Transverse colon (tissue), 4 donors: ENCODE measurements around the gene MAN1A2. TPM values are rescaled to one million over a fixed set of nuclear protein-coding genes. Genes with fewer than 3 reads are reported as not detected.
"Not testable (repeated sequence)": the region's sequence is repeated elsewhere in the genome, so short reads cannot be mapped to it uniquely, and the experiment has no call there.

Experiments
- DNase-seq: peaks from one replicate; pipeline ENCODE4 v3.0.0-alpha.2; 2019
- H3K27ac ChIP-seq, 4 donors: fragments of 200-600 bp; sonication (generic); 2 replicates each; pipeline ENCODE4 v1.5.1; 2016 to 2018; ENCODE audit warnings: inconsistent platforms in 4 of 4
- H3K27me3 ChIP-seq: fragments of 200-600 bp; sonication (generic); 2 replicates; pipeline ENCODE4 v1.5.1; 2017; ENCODE audit warnings: inconsistent platforms
- H3K36me3 ChIP-seq, 4 donors: fragments of 200-600 bp; sonication (generic); 2 replicates each; pipeline ENCODE4 v1.5.1; 2017 to 2019; ENCODE audit warnings: inconsistent platforms in 4 of 4
- H3K4me1 ChIP-seq, 4 donors: fragments of 200-600 bp; sonication (generic); 2 replicates each; pipeline ENCODE4 v1.5.1; 2017 to 2020; ENCODE audit warnings: inconsistent platforms in 4 of 4
- H3K4me3 ChIP-seq, 4 donors: fragments of 200-600 bp; sonication (generic); 1 replicate in 1 of 4; 2 replicates in 3 of 4; pipeline versions ENCODE4 v1.5.1 to v1.6.1; 2017 to 2019; ENCODE audit warnings: inconsistent platforms in 4 of 4
- H3K9me3 ChIP-seq, 2 donors: fragments of 200-600 bp; sonication (generic); 2 replicates each; pipeline ENCODE4 v1.5.1; 2017 to 2019; ENCODE audit warnings: inconsistent platforms in 2 of 2
- EP300 ChIP-seq: sonication (generic); formaldehyde crosslinking; IDR thresholded peaks from one replicate; pipeline ENCODE4 v1.6.1; 2017; ENCODE audit warnings: antibody characterized with exemption, low read depth
- POLR2A ChIP-seq: fragments of 450-650 bp; IDR thresholded peaks from one replicate; pipeline ENCODE4 v1.6.1; 2016; ENCODE audit warnings: antibody characterized with exemption, mild to moderate bottlenecking, moderate library complexity
- POLR2AphosphoS5 ChIP-seq, 3 donors: sonication (generic); formaldehyde crosslinking; IDR thresholded peaks; one replicate each; pipeline ENCODE4 v1.6.1; 2016; ENCODE audit warnings: antibody characterized with exemption in 3 of 3
- whole genome bisulfite sequencing, 2 donors: methylation state at CpG; one replicate each; pipeline ENCODE4 v1.1.5; 2018; ENCODE audit warnings: low coverage in 1 of 2; 5-methylcytosine and 5-hydroxymethylcytosine counted together
- in situ Hi-C, 4 donors: fragments of 200-750 bp; cut with MboI; loops; one replicate each; pipeline versions ENCODE4 v1.15.0 to v1.15.1; 2017; ENCODE audit warnings: low sequenced_read_pairs in 3 of 4, low pct_ligation_motif_present in 1 of 4, low pct_unique_long_range_greater_than_20kb in 1 of 4
- intact Hi-C: fragments of 100-400 bp; cut with DNase I; formaldehyde crosslinking; loops from one replicate; pipeline ENCODE4 v1.15.1; 2023; ENCODE audit warnings: low total_unique reads
- total RNA-seq, 4 donors: library from RNA; depleted of rRNA; stranded (reverse); fragments of >200 nt; gene quantifications; one replicate each; pipeline ENCODE4 v1.1.0, GENCODE V29; 2016
- TF ChIP-seq, protein P1 (sequence below), 5 experiments: fragments of 200-600 bp in 3 of 5; fragments of 450-650 bp in 2 of 5; sonication (generic) in 3 of 5; IDR thresholded peaks; 1 replicate in 2 of 5; 2 replicates in 3 of 5; pipeline ENCODE4 v1.5.1; 2016 to 2017; ENCODE audit warnings: antibody characterized with exemption in 5 of 5, inconsistent platforms in 3 of 5, mild to moderate bottlenecking in 2 of 5, moderate library complexity in 1 of 5

The MAN1A2 gene
- total RNA-seq, 4 donors from 2014 or later: 9.0 to 38.6 (median 21.6) TPM

- TF ChIP-seq, protein P1, sequence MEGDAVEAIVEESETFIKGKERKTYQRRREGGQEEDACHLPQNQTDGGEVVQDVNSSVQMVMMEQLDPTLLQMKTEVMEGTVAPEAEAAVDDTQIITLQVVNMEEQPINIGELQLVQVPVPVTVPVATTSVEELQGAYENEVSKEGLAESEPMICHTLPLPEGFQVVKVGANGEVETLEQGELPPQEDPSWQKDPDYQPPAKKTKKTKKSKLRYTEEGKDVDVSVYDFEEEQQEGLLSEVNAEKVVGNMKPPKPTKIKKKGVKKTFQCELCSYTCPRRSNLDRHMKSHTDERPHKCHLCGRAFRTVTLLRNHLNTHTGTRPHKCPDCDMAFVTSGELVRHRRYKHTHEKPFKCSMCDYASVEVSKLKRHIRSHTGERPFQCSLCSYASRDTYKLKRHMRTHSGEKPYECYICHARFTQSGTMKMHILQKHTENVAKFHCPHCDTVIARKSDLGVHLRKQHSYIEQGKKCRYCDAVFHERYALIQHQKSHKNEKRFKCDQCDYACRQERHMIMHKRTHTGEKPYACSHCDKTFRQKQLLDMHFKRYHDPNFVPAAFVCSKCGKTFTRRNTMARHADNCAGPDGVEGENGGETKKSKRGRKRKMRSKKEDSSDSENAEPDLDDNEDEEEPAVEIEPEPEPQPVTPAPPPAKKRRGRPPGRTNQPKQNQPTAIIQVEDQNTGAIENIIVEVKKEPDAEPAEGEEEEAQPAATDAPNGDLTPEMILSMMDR (IDR thresholded peaks at IDR 0.05): no peak
- TF ChIP-seq POLR2AphosphoS5 (IDR thresholded peaks at IDR 0.05): no peak
- no peak for TF ChIP-seq EP300
- no peak for TF ChIP-seq POLR2A
- no peaks in the 10 kb centered on the region for H3K4me1 ChIP-seq
- no peak overlapping the region for H3K4me3 ChIP-seq
- H3K9me3 ChIP-seq: no peaks in the 10 kb centered on the region
- H3K27me3 ChIP-seq: no peaks in the 10 kb centered on the region
- DNase-seq: no peak
- in situ Hi-C loops: no loop called here
- intact Hi-C loops: no loop called here
- H3K36me3 ChIP-seq: peaks cover 0 to 5% (median 0%) of the 10 kb centered on the region in 4 donors
- H3K27ac ChIP-seq: no peak overlapping the region
Observed at GRCh38 chr1:117466761-117467160, 99.5 kb downstream of the MAN1A2 start.

- Histone ChIP-seq H3K27ac (no peak overlapping the region), H3K4me1 (no peaks in the 10 kb centered on the region), H3K9me3 (no peaks in the 10 kb centered on the region), H3K4me3 (no peak overlapping the region), H3K36me3 (peaks cover 0 to 5% (median 0%) of the 10 kb centered on the region in 4 donors), H3K27me3 (no peaks in the 10 kb centered on the region)
- 89 to 90% methylated on average over 1 of the region's 1 CpG for WGBS, 2 donors
- TF ChIP-seq POLR2AphosphoS5 (IDR thresholded peaks at IDR 0.05): no peak
- no peak for TF ChIP-seq POLR2A
- TF ChIP-seq, protein P1 (IDR thresholded peaks at IDR 0.05): no peak
- TF ChIP-seq EP300: no peak
- in situ Hi-C loops (no loop called here), intact Hi-C loops (no loop called here)
- no peak for DNase-seq
Observed at GRCh38 chr1:117467336-117467735, 100.1 kb downstream of the MAN1A2 start.

- DNase-seq: no peak
- H3K4me3 ChIP-seq: no peak overlapping the region
- H3K27ac ChIP-seq: no peak overlapping the region
- H3K9me3 ChIP-seq: no peaks in the 10 kb centered on the region
- no peaks in the 10 kb centered on the region for H3K27me3 ChIP-seq
- TF ChIP-seq POLR2AphosphoS5 (IDR thresholded peaks at IDR 0.05): no peak
- no peak for TF ChIP-seq EP300
- TF ChIP-seq, protein P1 (IDR thresholded peaks at IDR 0.05): no peak
- TF ChIP-seq POLR2A: no peak
- peaks cover 0 to 7% (median 0%) of the 10 kb centered on the region in 4 donors for H3K36me3 ChIP-seq
- no peaks in the 10 kb centered on the region for H3K4me1 ChIP-seq
- in situ Hi-C loops (no loop called here), intact Hi-C loops (no loop called here)
Observed at GRCh38 chr1:117473063-117473462, 105.8 kb downstream of the MAN1A2 start.

DNA sequence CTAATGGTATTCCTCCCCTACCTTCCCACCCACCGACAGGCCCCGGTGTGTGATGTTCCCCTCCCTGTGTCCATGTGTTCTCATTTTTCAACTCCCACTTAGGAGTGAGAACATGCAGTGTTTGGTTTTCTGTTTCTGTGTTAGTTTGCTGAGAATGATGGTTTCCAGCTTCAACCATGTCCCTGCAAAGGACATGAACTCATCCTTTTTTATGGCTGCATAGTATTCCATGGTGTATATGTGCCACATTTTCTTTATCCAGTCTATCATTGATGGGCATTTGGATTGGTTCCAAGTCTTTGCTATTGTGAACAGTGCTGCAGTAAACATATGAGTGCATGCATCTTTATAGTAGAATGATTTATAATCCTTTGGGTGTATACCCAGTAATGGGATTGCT, 108.2 kb downstream of the MAN1A2 start:
- H3K9me3 ChIP-seq, H3K27me3 ChIP-seq, H3K4me3 ChIP-seq, in situ Hi-C loops, H3K27ac ChIP-seq, H3K4me1 ChIP-seq, DNase-seq, H3K36me3 ChIP-seq, intact Hi-C loops: not testable (repeated sequence)
- WGBS, 2 donors: 100% methylated on average over 2 of the region's 2 CpGs

- DNase-seq: no peak
- intact Hi-C loops (no loop called here), in situ Hi-C loops (no loop called here)
- Histone ChIP-seq H3K9me3 (peaks cover 0 to 6% of the 10 kb centered on the region in 2 donors), H3K36me3 (peaks cover 0 to 18% (median 0%) of the 10 kb centered on the region in 4 donors), H3K27ac (no peak overlapping the region), H3K27me3 (no peaks in the 10 kb centered on the region), H3K4me3 (no peak overlapping the region), H3K4me1 (no peaks in the 10 kb centered on the region)
- TF ChIP-seq POLR2AphosphoS5 (IDR thresholded peaks at IDR 0.05): no peak
- no peak for TF ChIP-seq POLR2A
- TF ChIP-seq, protein P1 (IDR thresholded peaks at IDR 0.05): no peak
- no peak for TF ChIP-seq EP300
Observed at GRCh38 chr1:117479086-117479485, 111.8 kb downstream of the MAN1A2 start.
